Activated T-cell treated with anti-CD3 and anti-CD28 coated beads, Interleukin-2, amount 50 U/mL, for 72 hours (primary cell): ENCODE data around the gene RPS6KA5. TPM values are rescaled to one million over a fixed set of nuclear protein-coding genes. Genes with fewer than 3 reads are reported as not detected.
"Not testable (repeated sequence)": the region's sequence is repeated elsewhere in the genome, so short reads cannot be mapped to it uniquely, and the experiment has no call there.

Source experiments
- ATAC-seq, 2 donors: fragments of 150-1000 bp; cut with Tn5 transposase; replicated peaks in 1 of 2; 2 replicates each; pipeline ENCODE4 v1.10.0; 2021; ENCODE audit warnings: moderate library complexity in 2 of 2, mild to moderate bottlenecking in 1 of 2
- DNase-seq, 2 donors: peaks; one replicate each; pipeline ENCODE4 v3.0.0; 2021 to 2022; ENCODE audit warnings: mixed read lengths in 1 of 2
- H3K27ac Mint-ChIP-seq: one replicate; pipeline ENCODE4 v1.8.0; 2022; ENCODE audit warnings: mild to moderate bottlenecking, moderate library complexity, mixed read lengths
- H3K27me3 Mint-ChIP-seq: one replicate; pipeline ENCODE4 v1.8.0; 2022; ENCODE audit warnings: low read depth, mixed read lengths
- H3K36me3 Mint-ChIP-seq, 2 donors: one replicate each; pipeline ENCODE4 v1.8.0; 2022; ENCODE audit warnings: mixed read lengths in 2 of 2, mild to moderate bottlenecking in 1 of 2; ENCODE audit not compliant: insufficient read depth in 2 of 2
- H3K4me1 Mint-ChIP-seq: one replicate; pipeline ENCODE4 v1.8.0; 2022; ENCODE audit warnings: low read depth, mixed read lengths
- H3K4me3 Mint-ChIP-seq, 2 donors: one replicate each; pipeline ENCODE4 v1.8.0; 2022; ENCODE audit warnings: mild to moderate bottlenecking in 2 of 2, mixed read lengths in 2 of 2, moderate library complexity in 2 of 2
- H3K9me3 Mint-ChIP-seq, 2 donors: one replicate each; pipeline ENCODE4 v1.8.0; 2022; ENCODE audit warnings: mixed read lengths in 2 of 2
- total RNA-seq, 2 donors: library from RNA; stranded (reverse); gene quantifications; one replicate each; pipeline ENCODE4 v1.2.3, GENCODE V29; 2022

RPS6KA5 gene
- total RNA-seq, 2 donors from 2014 or later: 18.5 to 30.3 TPM

GRCh38 chr14:90966493-90966892, 93.9 kb downstream of the RPS6KA5 start:
- Mint-ChIP-seq H3K9me3 (peaks cover 0 to 7% of the 10 kb centered on the region in 2 donors), H3K4me1 (peaks cover 46% of the 10 kb centered on the region), H3K27ac (peak overlapping the region; percentile 48), H3K36me3 (peaks cover 13 to 27% of the 10 kb centered on the region in 2 donors), H3K27me3 (no peaks in the 10 kb centered on the region), H3K4me3 (no peak overlapping the region)
- DNase-seq (no peak), ATAC-seq (no peak)

DNA sequence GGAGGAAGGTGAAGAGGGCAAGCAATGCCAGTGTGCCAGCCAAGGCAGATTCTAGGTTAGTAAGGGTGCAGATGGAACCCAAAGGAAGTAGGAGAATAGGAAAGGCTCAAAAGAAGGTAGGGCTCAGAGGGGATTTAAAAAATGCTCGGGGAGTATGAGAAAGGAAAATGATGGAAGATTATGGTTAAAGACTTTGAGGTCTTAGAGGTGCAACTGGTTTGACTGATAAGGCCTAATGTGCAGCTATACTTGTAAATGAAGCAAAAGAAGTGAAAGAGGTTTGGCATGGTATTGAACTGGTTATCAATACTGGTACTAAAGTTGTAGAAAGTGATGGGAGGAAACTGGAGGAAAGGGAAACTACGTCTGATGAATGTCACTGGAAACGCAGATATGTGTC, 94.7 kb downstream of the RPS6KA5 start:
- no peak overlapping the region for H3K4me3 Mint-ChIP-seq
- peaks cover 0 to 7% of the 10 kb centered on the region in 2 donors for H3K9me3 Mint-ChIP-seq
- peaks cover 14 to 24% of the 10 kb centered on the region in 2 donors for H3K36me3 Mint-ChIP-seq
- no peak for ATAC-seq
- no peaks in the 10 kb centered on the region for H3K27me3 Mint-ChIP-seq
- DNase-seq: no peak
- peaks cover 39% of the 10 kb centered on the region for H3K4me1 Mint-ChIP-seq
- H3K27ac Mint-ChIP-seq: peak overlapping the region; percentile 1

GRCh38 chr14:90963343-90963742, 97.1 kb downstream of the RPS6KA5 start:
- Mint-ChIP-seq H3K36me3 (peaks cover 22 to 25% of the 10 kb centered on the region in 2 donors), H3K4me3 (no peak overlapping the region), H3K4me1 (peaks cover 23% of the 10 kb centered on the region), H3K27me3 (no peaks in the 10 kb centered on the region), H3K9me3 (peaks cover 6 to 11% of the 10 kb centered on the region in 2 donors), H3K27ac (no peak overlapping the region)
- DNase-seq (no peak), ATAC-seq (no peak)

- H3K27ac Mint-ChIP-seq: no peak overlapping the region
- peaks cover 18% of the 10 kb centered on the region for H3K4me1 Mint-ChIP-seq
- no peak overlapping the region for H3K4me3 Mint-ChIP-seq
- ATAC-seq (no peak), DNase-seq (no peak)
- H3K27me3 Mint-ChIP-seq: no peaks in the 10 kb centered on the region
- peaks cover 20 to 23% of the 10 kb centered on the region in 2 donors for H3K36me3 Mint-ChIP-seq
- H3K9me3 Mint-ChIP-seq: peaks cover 6 to 8% of the 10 kb centered on the region in 2 donors
Measured at GRCh38 chr14:90962505-90963109, 97.8 kb downstream of the RPS6KA5 start.

DNA sequence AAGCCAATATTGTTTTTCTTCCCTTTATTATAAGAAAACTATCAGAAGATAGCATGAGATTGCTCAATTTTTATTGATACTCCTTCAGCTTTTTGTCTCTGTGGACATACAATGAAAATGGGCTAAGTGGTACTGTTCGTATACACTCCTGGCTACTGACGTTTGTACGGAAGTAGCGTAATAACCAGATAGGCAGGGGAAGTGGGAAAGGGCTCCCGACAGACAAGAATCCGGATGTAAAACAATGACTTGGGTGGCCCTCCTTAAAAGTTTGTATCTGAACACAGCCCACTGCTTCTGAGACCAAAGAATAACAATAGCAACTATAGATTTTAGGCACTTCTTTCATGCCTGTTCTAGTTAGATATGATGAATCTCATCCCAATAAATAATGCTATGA, 99.6 kb downstream of the RPS6KA5 start:
- Mint-ChIP-seq H3K27ac (no peak overlapping the region), H3K9me3 (peaks cover 8 to 10% of the 10 kb centered on the region in 2 donors), H3K36me3 (peaks cover 28 to 30% of the 10 kb centered on the region in 2 donors), H3K4me1 (peaks cover 15% of the 10 kb centered on the region), H3K4me3 (no peak overlapping the region), H3K27me3 (no peaks in the 10 kb centered on the region)
- DNase-seq (no peak), ATAC-seq (no peak)

GRCh38 chr14:90959344-90959743, 101.1 kb downstream of the RPS6KA5 start:
- peak; percentile 81 to 94 for ATAC-seq
- Mint-ChIP-seq H3K27me3 (no peaks in the 10 kb centered on the region), H3K36me3 (peaks cover 30 to 35% of the 10 kb centered on the region in 2 donors), H3K9me3 (peaks cover 10% of the 10 kb centered on the region in 2 donors), H3K4me1 (peaks cover 8% of the 10 kb centered on the region), H3K4me3 (peak overlapping the region in 1 of 2 donors; percentile 0), H3K27ac (peak overlapping the region; percentile 8)
- no peak for DNase-seq

DNA sequence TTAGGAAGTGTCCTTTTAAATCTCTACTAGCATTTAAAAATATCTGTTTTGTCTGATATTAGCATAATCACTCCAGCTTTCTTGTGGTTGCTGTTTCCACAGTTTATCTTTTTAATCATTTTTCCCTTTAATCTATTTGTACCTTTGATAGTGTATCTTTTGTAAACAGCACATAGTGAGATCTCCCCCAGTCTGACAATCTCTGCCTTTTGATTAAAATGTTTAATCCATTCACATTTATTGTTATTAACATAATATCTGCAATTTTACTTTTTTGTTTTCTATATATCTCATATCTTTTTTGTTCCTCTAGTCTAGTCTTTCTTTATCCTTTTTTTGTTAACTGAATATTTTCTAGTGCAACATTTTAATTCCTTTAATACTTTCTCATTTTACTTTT, 104.2 kb downstream of the RPS6KA5 start:
- H3K9me3 Mint-ChIP-seq: peaks cover 14 to 15% of the 10 kb centered on the region in 2 donors
- H3K36me3 Mint-ChIP-seq: peaks cover 36 to 44% of the 10 kb centered on the region in 2 donors
- no peak overlapping the region for H3K4me3 Mint-ChIP-seq
- H3K27ac Mint-ChIP-seq: no peak overlapping the region
- peaks cover 8% of the 10 kb centered on the region for H3K4me1 Mint-ChIP-seq
- ATAC-seq: no peak
- no peaks in the 10 kb centered on the region for H3K27me3 Mint-ChIP-seq
- no peak for DNase-seq

GRCh38 chr14:90953643-90954042, 106.8 kb downstream of the RPS6KA5 start:
- peaks cover 24 to 37% of the 10 kb centered on the region in 2 donors for H3K36me3 Mint-ChIP-seq
- DNase-seq, ATAC-seq, H3K9me3 Mint-ChIP-seq, H3K27me3 Mint-ChIP-seq, H3K4me3 Mint-ChIP-seq, H3K4me1 Mint-ChIP-seq, H3K27ac Mint-ChIP-seq: not testable (repeated sequence)

- no peak for DNase-seq
- no peaks in the 10 kb centered on the region for H3K27me3 Mint-ChIP-seq
- H3K4me3 Mint-ChIP-seq: no peak overlapping the region
- H3K36me3 Mint-ChIP-seq: peaks cover 28 to 35% of the 10 kb centered on the region in 2 donors
- ATAC-seq: no peak
- H3K9me3 Mint-ChIP-seq: peaks cover 15 to 19% of the 10 kb centered on the region in 2 donors
- no peaks in the 10 kb centered on the region for H3K4me1 Mint-ChIP-seq
- peak overlapping the region; percentile 13 for H3K27ac Mint-ChIP-seq
Measured at GRCh38 chr14:90943367-90943766, 117.1 kb downstream of the RPS6KA5 start.

- H3K27ac Mint-ChIP-seq: no peak overlapping the region
- ATAC-seq: no peak
- no peak overlapping the region for H3K4me3 Mint-ChIP-seq
- no peak for DNase-seq
- no peaks in the 10 kb centered on the region for H3K4me1 Mint-ChIP-seq
- H3K27me3 Mint-ChIP-seq: no peaks in the 10 kb centered on the region
- H3K9me3 Mint-ChIP-seq: peaks cover 15 to 21% of the 10 kb centered on the region in 2 donors
- peaks cover 30 to 44% of the 10 kb centered on the region in 2 donors for H3K36me3 Mint-ChIP-seq
Measured at GRCh38 chr14:90942511-90942910, 117.9 kb downstream of the RPS6KA5 start.

DNA sequence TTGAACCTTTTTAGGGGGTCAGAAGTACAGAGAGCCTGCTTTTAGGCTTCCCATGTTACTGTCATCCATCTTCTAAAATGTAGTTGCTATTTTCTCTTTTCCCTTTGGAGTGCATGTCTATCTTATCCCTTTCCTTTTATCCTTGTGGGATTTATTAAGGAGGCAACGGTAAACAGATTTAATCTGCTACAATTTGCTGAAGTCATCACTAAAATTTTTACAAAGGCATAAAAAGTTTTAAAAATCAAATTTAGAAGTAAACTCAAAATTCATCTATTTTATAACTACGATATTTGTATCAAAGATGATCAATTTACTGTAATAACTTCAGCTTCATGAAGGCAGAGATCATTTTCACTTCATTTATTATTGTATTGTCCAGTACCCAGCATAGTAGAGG, 118.7 kb downstream of the RPS6KA5 start:
- ATAC-seq: no peak
- Mint-ChIP-seq H3K4me3 (no peak overlapping the region), H3K4me1 (no peaks in the 10 kb centered on the region), H3K27ac (no peak overlapping the region), H3K36me3 (peaks cover 37 to 51% of the 10 kb centered on the region in 2 donors), H3K27me3 (no peaks in the 10 kb centered on the region), H3K9me3 (peaks cover 17 to 21% of the 10 kb centered on the region in 2 donors)
- no peak for DNase-seq

- Mint-ChIP-seq H3K4me1 (no peaks in the 10 kb centered on the region), H3K4me3 (no peak overlapping the region), H3K36me3 (peaks cover 34 to 52% of the 10 kb centered on the region in 2 donors), H3K9me3 (peaks cover 17 to 21% of the 10 kb centered on the region in 2 donors), H3K27me3 (no peaks in the 10 kb centered on the region), H3K27ac (no peak overlapping the region)
- DNase-seq (no peak), ATAC-seq (no peak)
Measured at GRCh38 chr14:90940318-90940962, 120.0 kb downstream of the RPS6KA5 start.

DNA sequence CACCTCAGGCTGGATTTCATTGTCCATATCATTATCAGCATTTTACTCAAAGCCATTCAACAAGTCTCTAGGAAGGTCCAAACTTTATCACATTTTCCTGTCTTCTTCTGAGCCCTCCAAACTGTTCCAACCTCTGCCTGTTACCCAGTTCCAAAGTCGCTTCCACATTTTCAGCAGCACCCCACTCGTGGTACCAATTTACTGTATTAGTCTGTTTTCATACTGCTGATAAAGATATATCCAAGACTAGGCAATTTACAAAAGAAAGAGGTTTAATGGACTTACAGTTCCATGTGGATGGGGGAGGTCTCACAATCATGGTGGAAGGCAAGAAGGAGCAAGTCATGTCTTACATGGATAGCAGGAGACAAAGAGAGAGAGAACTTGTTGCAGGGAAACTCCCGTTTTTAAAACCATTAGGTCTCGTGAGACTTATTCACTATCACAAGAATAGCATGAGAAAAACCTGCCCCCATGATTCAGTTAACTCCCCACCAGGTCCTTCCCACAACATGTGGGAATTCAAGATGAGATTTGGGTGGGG, 121.1 kb downstream of the RPS6KA5 start:
- not testable (repeated sequence) for ATAC-seq, H3K4me3 Mint-ChIP-seq, H3K27ac Mint-ChIP-seq, H3K4me1 Mint-ChIP-seq, DNase-seq, H3K27me3 Mint-ChIP-seq
- peaks cover 17 to 21% of the 10 kb centered on the region in 2 donors for H3K9me3 Mint-ChIP-seq
- peaks cover 34 to 52% of the 10 kb centered on the region in 2 donors for H3K36me3 Mint-ChIP-seq
